Measurements from ENCODE around the gene EDN3.

Gene EDN3

GRCh38 chr20:59365611-59366285, 65.3 kb downstream of the EDN3 start:
- DNase-seq (ENCODE audit: low read depth): no peak

GRCh38 chr20:59371431-59371830, 71.0 kb downstream of the EDN3 start:
- DNase-seq (ENCODE audit: low read depth): no peak

- DNase-seq (ENCODE audit: low read depth): no peak
These were observed 73.8 kb downstream of the EDN3 start for GRCh38 chr20:59374261-59374660.

- no peak for DNase-seq (ENCODE audit: low read depth)
These were observed 75.1 kb downstream of the EDN3 start for GRCh38 chr20:59375541-59375940.
